ENCODE results near the gene PTPRCAP. TPM values are rescaled to one million over a fixed set of nuclear protein-coding genes. Genes with fewer than 3 reads are reported as not detected.

Gene PTPRCAP
- total RNA-seq, 1 experiment from 2014 or later = 0.27 TPM

DNA sequence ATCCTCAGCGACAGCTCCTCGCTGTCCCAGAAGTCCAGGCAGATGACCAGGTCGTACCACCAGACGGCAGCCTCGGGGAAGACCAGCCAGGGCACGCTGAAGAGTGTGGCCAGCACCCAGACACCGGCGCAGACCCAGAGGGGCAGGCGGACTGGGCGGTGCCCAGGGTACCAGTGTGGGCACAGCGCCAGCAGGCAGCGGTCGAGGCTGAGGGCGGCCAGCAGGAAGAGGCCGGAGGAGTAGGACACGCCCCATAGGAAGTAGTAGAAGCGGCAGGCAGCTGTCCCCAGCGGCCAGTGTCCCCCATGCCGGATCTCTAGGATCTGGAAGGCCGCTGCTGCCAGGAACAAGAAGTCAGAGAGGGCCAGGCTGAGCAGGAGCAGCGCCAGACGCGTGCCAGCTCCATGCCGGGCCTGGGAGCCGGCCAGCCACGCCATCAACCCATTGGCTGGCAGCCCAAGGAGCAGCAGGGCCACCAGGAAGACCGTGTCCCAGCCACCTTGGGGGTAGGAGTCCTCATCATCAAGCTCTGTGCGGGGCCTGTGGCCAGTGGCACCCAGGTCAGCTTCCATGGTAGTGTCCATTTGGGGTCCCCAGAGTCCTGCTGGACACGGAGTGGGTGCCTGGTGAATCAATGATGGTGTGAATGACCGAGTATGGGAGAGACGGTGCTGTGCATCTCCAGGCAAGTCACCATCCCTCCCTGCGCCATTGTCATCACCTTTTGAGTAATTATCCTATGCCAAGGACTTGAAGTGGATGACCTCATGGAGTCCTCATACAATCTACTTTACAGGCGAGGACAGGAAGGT is 14.9 kb upstream of the PTPRCAP start, which contains the start of gene GPR152:
GPR152 (minus strand) TSS at position 589 of the 812 bp plus-strand sequence; CDS start at position 584, 5 bp downstream.
- Histone ChIP-seq H3K27me3 (replicated peaks; ENCODE audit: control insufficient read depth, insufficient read depth, low read length) (no peaks in the 10 kb centered on the region), H3K9me3 (no peaks in the 10 kb centered on the region), H3K4me1 (no peaks in the 10 kb centered on the region), H3K4me3 (ENCODE audit: low read depth, low read length) (no peak within 1 kb of the TSS), H3K36me3 (ENCODE audit: control insufficient read depth, insufficient read depth, low read length) (no peaks in the 10 kb centered on the region)
- intact Hi-C loops (cut with micrococcal nuclease; ENCODE audit: unreplicated experiment) = no loop called here
- TF ChIP-seq, protein P1, sequence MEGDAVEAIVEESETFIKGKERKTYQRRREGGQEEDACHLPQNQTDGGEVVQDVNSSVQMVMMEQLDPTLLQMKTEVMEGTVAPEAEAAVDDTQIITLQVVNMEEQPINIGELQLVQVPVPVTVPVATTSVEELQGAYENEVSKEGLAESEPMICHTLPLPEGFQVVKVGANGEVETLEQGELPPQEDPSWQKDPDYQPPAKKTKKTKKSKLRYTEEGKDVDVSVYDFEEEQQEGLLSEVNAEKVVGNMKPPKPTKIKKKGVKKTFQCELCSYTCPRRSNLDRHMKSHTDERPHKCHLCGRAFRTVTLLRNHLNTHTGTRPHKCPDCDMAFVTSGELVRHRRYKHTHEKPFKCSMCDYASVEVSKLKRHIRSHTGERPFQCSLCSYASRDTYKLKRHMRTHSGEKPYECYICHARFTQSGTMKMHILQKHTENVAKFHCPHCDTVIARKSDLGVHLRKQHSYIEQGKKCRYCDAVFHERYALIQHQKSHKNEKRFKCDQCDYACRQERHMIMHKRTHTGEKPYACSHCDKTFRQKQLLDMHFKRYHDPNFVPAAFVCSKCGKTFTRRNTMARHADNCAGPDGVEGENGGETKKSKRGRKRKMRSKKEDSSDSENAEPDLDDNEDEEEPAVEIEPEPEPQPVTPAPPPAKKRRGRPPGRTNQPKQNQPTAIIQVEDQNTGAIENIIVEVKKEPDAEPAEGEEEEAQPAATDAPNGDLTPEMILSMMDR (IDR thresholded peaks at IDR 0.05; ENCODE audit: insufficient read depth in 1 of 2, low read depth in 1 of 2, low read length in 1 of 2, severe bottlenecking in 1 of 2, unreplicated experiment in 1 of 2) = no peak
- POLR2A ChIA-PET = no interaction called here
- no peaks in the 10 kb centered on the region for H3K9me3 Mint-ChIP-seq (ENCODE audit: unreplicated experiment)
- H3K27ac Mint-ChIP-seq (ENCODE audit: unreplicated experiment) = no peak within 1 kb of the TSS
- no peak within 1 kb of the TSS for H3K4me3 Mint-ChIP-seq (ENCODE audit: unreplicated experiment)
- BruUV-seq (replicated peaks) = no TSS peak
- CTCF ChIA-PET = interaction anchor here (1.1 kb wide), 1 partner anchor 51 kb away, joined by 3 read pairs; the partner anchor contains the start of gene PPP1CA
- H3K36me3 Mint-ChIP-seq (ENCODE audit: insufficient read depth, unreplicated experiment) = no peaks in the 10 kb centered on the region
- DNase-seq = no peak
- H3K27me3 Mint-ChIP-seq (ENCODE audit: insufficient read depth, unreplicated experiment) = no peaks in the 10 kb centered on the region
- H3K4me1 Mint-ChIP-seq (ENCODE audit: low read depth, unreplicated experiment) = no peaks in the 10 kb centered on the region

DNA sequence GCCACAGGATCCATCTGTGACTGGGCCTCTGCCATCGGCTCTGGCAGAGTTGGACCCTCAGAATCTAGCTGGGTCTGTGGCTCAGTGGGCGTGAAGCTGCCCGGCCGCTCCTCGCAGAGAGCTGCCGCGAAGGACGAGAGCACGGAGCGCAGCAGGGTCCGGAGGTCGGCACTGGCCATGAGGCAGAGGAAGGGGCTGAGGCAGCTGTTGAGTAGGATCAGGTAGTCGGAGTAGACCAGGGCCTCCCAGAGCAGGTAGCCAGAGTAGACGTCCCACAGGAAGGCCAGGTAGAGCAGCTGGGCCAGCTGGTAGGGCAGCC is 14.1 kb upstream of the PTPRCAP start:
- Histone ChIP-seq H3K27me3 (replicated peaks; ENCODE audit: control insufficient read depth, insufficient read depth, low read length) (no peaks in the 10 kb centered on the region), H3K4me3 (ENCODE audit: low read depth, low read length) (no peak overlapping the region), H3K36me3 (ENCODE audit: control insufficient read depth, insufficient read depth, low read length) (no peaks in the 10 kb centered on the region), H3K9me3 (no peaks in the 10 kb centered on the region), H3K4me1 (no peaks in the 10 kb centered on the region)
- peak in 1 of 2 experiments; percentile 47 for DNase-seq
- H3K4me3 Mint-ChIP-seq (ENCODE audit: unreplicated experiment) = no peak overlapping the region
- H3K27ac Mint-ChIP-seq (ENCODE audit: unreplicated experiment) = no peak overlapping the region
- no TSS peak for BruUV-seq (replicated peaks)
- ChIA-PET POLR2A (no interaction called here), CTCF (interaction anchor here (0.5 to 1.1 kb wide), 2 partner anchors 50 to 569 kb away, joined by 3 to 5 read pairs; partner anchors contain the start of gene PPP1CA)
- no peaks in the 10 kb centered on the region for H3K36me3 Mint-ChIP-seq (ENCODE audit: insufficient read depth, unreplicated experiment)
- no peaks in the 10 kb centered on the region for H3K27me3 Mint-ChIP-seq (ENCODE audit: insufficient read depth, unreplicated experiment)
- H3K4me1 Mint-ChIP-seq (ENCODE audit: low read depth, unreplicated experiment) = no peaks in the 10 kb centered on the region
- intact Hi-C loops (cut with micrococcal nuclease; ENCODE audit: unreplicated experiment) = no loop called here
- TF ChIP-seq, protein P1 (IDR thresholded peaks at IDR 0.05; ENCODE audit: insufficient read depth in 1 of 2, low read depth in 1 of 2, low read length in 1 of 2, severe bottlenecking in 1 of 2, unreplicated experiment in 1 of 2) = no peak
- no peaks in the 10 kb centered on the region for H3K9me3 Mint-ChIP-seq (ENCODE audit: unreplicated experiment)

DNA sequence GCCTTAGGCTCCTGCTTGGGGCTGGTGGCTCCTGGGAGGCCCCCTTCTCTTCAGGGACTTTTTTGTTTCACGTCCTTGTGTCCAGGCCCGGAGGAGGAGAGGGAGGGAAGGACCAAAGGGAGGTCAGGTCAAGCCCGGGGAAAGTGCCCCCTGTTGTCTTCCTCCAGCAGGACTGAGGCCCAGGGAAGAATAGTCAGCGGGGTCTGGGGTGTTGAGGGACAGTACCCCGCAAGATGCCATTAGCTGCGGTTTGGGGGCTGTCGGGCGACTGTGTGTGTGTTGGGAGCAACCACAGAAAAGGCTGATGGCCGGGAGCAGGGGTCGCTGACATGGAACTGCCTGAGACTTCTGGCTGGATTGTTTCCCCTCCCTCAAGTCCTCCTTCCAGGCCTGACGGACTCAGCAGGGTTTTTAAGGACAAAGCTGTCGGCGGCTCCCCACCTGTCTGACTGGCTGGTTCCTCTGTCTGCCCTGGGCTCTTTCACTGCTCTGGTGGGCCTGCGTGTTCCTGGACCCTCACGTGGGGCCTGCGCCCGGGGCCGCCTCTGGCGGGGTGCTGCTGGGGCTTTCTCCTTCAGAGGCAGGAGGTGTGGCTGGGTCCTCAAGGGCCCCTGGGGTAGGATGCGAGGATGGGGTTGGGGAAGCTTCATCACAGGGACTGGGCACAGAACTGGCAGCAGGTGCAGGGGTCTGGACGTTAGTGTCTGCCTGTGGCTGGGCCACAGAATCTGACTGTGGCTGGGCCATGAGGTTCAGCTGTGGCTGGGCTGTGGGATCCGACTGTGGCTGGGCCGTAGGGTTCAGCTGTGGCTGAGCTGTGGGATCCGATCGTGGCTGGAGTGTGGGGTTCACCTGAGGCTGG is 13.5 kb upstream of the PTPRCAP start:
- Mint-ChIP-seq H3K36me3 (ENCODE audit: insufficient read depth, unreplicated experiment) (no peaks in the 10 kb centered on the region), H3K4me1 (ENCODE audit: low read depth, unreplicated experiment) (no peaks in the 10 kb centered on the region), H3K9me3 (ENCODE audit: unreplicated experiment) (no peaks in the 10 kb centered on the region), H3K27ac (ENCODE audit: unreplicated experiment) (no peak overlapping the region), H3K27me3 (ENCODE audit: insufficient read depth, unreplicated experiment) (no peaks in the 10 kb centered on the region), H3K4me3 (ENCODE audit: unreplicated experiment) (no peak overlapping the region)
- DNase-seq = no peak
- H3K27me3 ChIP-seq (replicated peaks; ENCODE audit: control insufficient read depth, insufficient read depth, low read length) = no peaks in the 10 kb centered on the region
- no peaks in the 10 kb centered on the region for H3K9me3 ChIP-seq
- ChIA-PET CTCF (interaction anchor here (0.5 to 1.1 kb wide), 3 partner anchors 50 to 569 kb away, joined by 3 to 5 read pairs (median 3); partner anchors contain the start of gene PPP1CA), POLR2A (no interaction called here)
- no peak overlapping the region for H3K4me3 ChIP-seq (ENCODE audit: low read depth, low read length)
- TF ChIP-seq, protein P1 (IDR thresholded peaks at IDR 0.05; ENCODE audit: insufficient read depth in 1 of 2, low read depth in 1 of 2, low read length in 1 of 2, severe bottlenecking in 1 of 2, unreplicated experiment in 1 of 2) = no peak
- BruUV-seq (replicated peaks) = no TSS peak
- intact Hi-C loops (cut with micrococcal nuclease; ENCODE audit: unreplicated experiment) = no loop called here
- H3K4me1 ChIP-seq = no peaks in the 10 kb centered on the region
- no peaks in the 10 kb centered on the region for H3K36me3 ChIP-seq (ENCODE audit: control insufficient read depth, insufficient read depth, low read length)
